Stimulated activated CD4-positive, alpha-beta T cell treated with anti-CD3 and anti-CD28 coated beads, TNF-alpha, amount 100 ng/mL, for 1 hour (primary cell): ENCODE measurements around the gene DYNC2H1.
"Not testable (repeated sequence)": the region's sequence is repeated elsewhere in the genome, so short reads cannot be mapped to it uniquely, and the experiment has no call there.

Experiments
- DNase-seq, 3 donors: peaks; one replicate each; pipeline ENCODE4 v3.0.0-alpha.2; 2020; ENCODE audit warnings: low read depth in 3 of 3, low spot score in 1 of 3

Gene DYNC2H1

GRCh38 chr11:103112364-103112763 lies 3.1 kb downstream of the DYNC2H1 start:
- DNase-seq = no peak

GRCh38 chr11:103114836-103115235 lies 5.6 kb downstream of the DYNC2H1 start:
- DNase-seq = no peak

GRCh38 chr11:103125462-103125861 lies 16.2 kb downstream of the DYNC2H1 start:
- DNase-seq = no peak

GRCh38 chr11:103141986-103142385 lies 32.8 kb downstream of the DYNC2H1 start:
- not testable (repeated sequence) for DNase-seq

GRCh38 chr11:103147627-103148026 lies 38.4 kb downstream of the DYNC2H1 start:
- DNase-seq = no peak

GRCh38 chr11:103157542-103157941 lies 48.3 kb downstream of the DYNC2H1 start:
- no peak for DNase-seq

GRCh38 chr11:103164093-103164796 lies 55.0 kb downstream of the DYNC2H1 start:
- DNase-seq = no peak

GRCh38 chr11:103167166-103167565 lies 57.9 kb downstream of the DYNC2H1 start:
- DNase-seq = no peak

- DNase-seq = no peak
Measured at GRCh38 chr11:103170865-103171264, 61.6 kb downstream of the DYNC2H1 start.

GRCh38 chr11:103175461-103176129 lies 66.4 kb downstream of the DYNC2H1 start:
- no peak for DNase-seq

- no peak for DNase-seq
Measured at GRCh38 chr11:103183981-103184611, 74.9 kb downstream of the DYNC2H1 start.

- no peak for DNase-seq
Measured at GRCh38 chr11:103202048-103202651, 92.9 kb downstream of the DYNC2H1 start.

- no peak for DNase-seq
Measured at GRCh38 chr11:103210543-103210942, 101.3 kb downstream of the DYNC2H1 start.

- no peak for DNase-seq
Measured at GRCh38 chr11:103215812-103216211, 106.6 kb downstream of the DYNC2H1 start.

- DNase-seq = no peak
Measured at GRCh38 chr11:103220133-103220532, 110.9 kb downstream of the DYNC2H1 start.

- DNase-seq = no peak
Measured at GRCh38 chr11:103222806-103223205, 113.6 kb downstream of the DYNC2H1 start.

GRCh38 chr11:103228807-103229206 lies 119.6 kb downstream of the DYNC2H1 start:
- DNase-seq = no peak

GRCh38 chr11:103234974-103235373 lies 125.7 kb downstream of the DYNC2H1 start:
- DNase-seq = no peak

GRCh38 chr11:103241574-103241973 lies 132.3 kb downstream of the DYNC2H1 start:
- no peak for DNase-seq

- no peak for DNase-seq
Measured at GRCh38 chr11:103254123-103254522, 144.9 kb downstream of the DYNC2H1 start.

GRCh38 chr11:103257360-103257759 lies 148.1 kb downstream of the DYNC2H1 start:
- no peak for DNase-seq
